Stomach smooth muscle (tissue), 2 donors: ENCODE measurements around the gene FBXW8.

Source experiments
- H3K27ac ChIP-seq: one replicate; pipeline ENCODE4 v1.7.0; 2013; ENCODE audit warnings: mild to moderate bottlenecking, low read length, inconsistent platforms
- H3K27me3 ChIP-seq, 2 donors: one replicate each; pipeline ENCODE4 v1.7.0; 2013; ENCODE audit warnings: low read length in 2 of 2; ENCODE audit not compliant: insufficient read depth in 2 of 2, control insufficient read depth in 1 of 2
- H3K36me3 ChIP-seq, 2 donors: one replicate each; pipeline ENCODE4 v1.7.0; 2013; ENCODE audit warnings: low read length in 2 of 2; ENCODE audit not compliant: control insufficient read depth in 2 of 2, insufficient read depth in 2 of 2
- H3K4me1 ChIP-seq: one replicate; pipeline ENCODE4 v1.7.0; 2013; ENCODE audit warnings: low read length; ENCODE audit not compliant: control insufficient read depth, insufficient read depth
- H3K4me3 ChIP-seq, 2 donors: one replicate each; pipeline ENCODE4 v1.7.0; 2013; ENCODE audit warnings: low read length in 2 of 2
- H3K9ac ChIP-seq, 2 donors: one replicate each; pipeline ENCODE4 v1.7.0; 2013; ENCODE audit warnings: low read length in 2 of 2, mild to moderate bottlenecking in 1 of 2
- H3K9me3 ChIP-seq, 2 donors: one replicate each; pipeline ENCODE4 v1.7.0; 2013; ENCODE audit warnings: low read length in 2 of 2; ENCODE audit not compliant: control insufficient read depth in 2 of 2
- donor health status: healthy.
- donor health status: Pancreatic carcinoma.

The FBXW8 gene

DNA sequence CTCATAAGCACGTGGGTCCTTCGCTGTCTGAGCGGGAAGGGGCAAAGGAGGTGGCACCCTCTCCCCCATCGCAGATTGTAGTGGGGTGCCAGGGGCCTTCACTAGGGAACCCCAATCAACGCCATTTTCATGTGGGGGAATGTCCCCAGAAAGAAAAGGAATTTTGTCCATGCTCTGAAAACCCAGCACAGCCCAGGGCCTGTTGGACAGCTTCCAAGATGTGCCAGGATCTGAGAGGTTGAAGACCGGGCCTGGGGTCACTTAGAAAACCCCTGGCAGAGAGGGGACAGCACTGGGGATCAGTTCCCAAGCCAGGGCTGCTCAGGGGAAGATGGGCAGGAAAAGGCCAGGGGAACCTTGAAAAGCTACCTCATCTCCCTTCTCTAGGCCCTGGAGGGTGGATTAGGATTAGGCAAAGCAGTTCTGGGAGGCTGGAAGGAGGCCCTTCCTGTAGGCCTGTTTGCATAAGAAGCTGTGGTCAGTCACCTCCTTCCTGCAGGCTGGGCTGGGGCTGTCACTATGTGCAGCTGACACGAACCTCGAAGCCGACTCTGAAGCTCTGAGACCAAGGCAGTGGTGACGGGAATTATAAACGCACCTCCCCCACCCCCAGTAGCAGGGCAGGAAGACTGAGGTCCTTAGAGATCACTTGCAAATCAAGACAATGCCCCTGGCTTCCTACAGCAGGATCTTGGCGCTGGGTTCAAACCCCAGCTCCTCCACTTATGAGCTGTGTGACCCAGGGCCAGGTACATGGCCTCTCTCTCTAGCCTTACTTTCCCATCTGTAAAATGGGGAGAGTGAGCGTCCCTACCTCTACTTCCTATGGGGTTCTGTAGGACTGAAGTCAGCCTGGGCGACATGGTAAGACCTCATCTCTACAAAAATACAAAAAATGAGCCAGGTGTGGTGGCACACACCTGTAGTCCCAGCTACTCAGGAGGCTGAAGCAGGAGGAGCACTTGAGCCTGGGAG, 159.5 kb downstream of the FBXW8 start:
- H3K9me3 ChIP-seq, result no peaks in the 10 kb centered on the region
- no peaks in the 10 kb centered on the region for H3K27me3 ChIP-seq
- no peaks in the 10 kb centered on the region for H3K36me3 ChIP-seq
- H3K27ac ChIP-seq, result no peak overlapping the region
- no peaks in the 10 kb centered on the region for H3K4me1 ChIP-seq
- no peak overlapping the region for H3K9ac ChIP-seq
- no peak overlapping the region for H3K4me3 ChIP-seq

GRCh38 chr12:117071009-117071408, 160.3 kb downstream of the FBXW8 start:
- H3K27me3 ChIP-seq, result no peaks in the 10 kb centered on the region
- H3K4me1 ChIP-seq, result no peaks in the 10 kb centered on the region
- no peak overlapping the region for H3K27ac ChIP-seq
- no peaks in the 10 kb centered on the region for H3K36me3 ChIP-seq
- no peak overlapping the region for H3K9ac ChIP-seq
- no peaks in the 10 kb centered on the region for H3K9me3 ChIP-seq
- H3K4me3 ChIP-seq, result no peak overlapping the region

- Histone ChIP-seq H3K27ac (no peak overlapping the region), H3K9ac (no peak overlapping the region), H3K4me1 (no peaks in the 10 kb centered on the region), H3K4me3 (no peak overlapping the region), H3K36me3 (no peaks in the 10 kb centered on the region), H3K27me3 (no peaks in the 10 kb centered on the region), H3K9me3 (no peaks in the 10 kb centered on the region)
Measured at GRCh38 chr12:117072106-117072505, 161.4 kb downstream of the FBXW8 start.

- Histone ChIP-seq H3K4me3 (no peak overlapping the region), H3K27me3 (no peaks in the 10 kb centered on the region), H3K27ac (no peak overlapping the region), H3K4me1 (no peaks in the 10 kb centered on the region), H3K36me3 (no peaks in the 10 kb centered on the region), H3K9ac (no peak overlapping the region), H3K9me3 (no peaks in the 10 kb centered on the region)
Measured at GRCh38 chr12:117072736-117073490, 162.2 kb downstream of the FBXW8 start.

- H3K9ac ChIP-seq, result no peak overlapping the region
- no peak overlapping the region for H3K4me3 ChIP-seq
- H3K27ac ChIP-seq, result no peak overlapping the region
- no peaks in the 10 kb centered on the region for H3K27me3 ChIP-seq
- no peaks in the 10 kb centered on the region for H3K4me1 ChIP-seq
- H3K9me3 ChIP-seq, result no peaks in the 10 kb centered on the region
- no peaks in the 10 kb centered on the region for H3K36me3 ChIP-seq
Measured at GRCh38 chr12:117073611-117074010, 162.9 kb downstream of the FBXW8 start.

GRCh38 chr12:117076410-117077372, 165.9 kb downstream of the FBXW8 start:
- Histone ChIP-seq H3K27ac (no peak overlapping the region), H3K9ac (no peak overlapping the region), H3K4me1 (no peaks in the 10 kb centered on the region), H3K9me3 (no peaks in the 10 kb centered on the region), H3K36me3 (no peaks in the 10 kb centered on the region), H3K27me3 (no peaks in the 10 kb centered on the region), H3K4me3 (no peak overlapping the region)

DNA sequence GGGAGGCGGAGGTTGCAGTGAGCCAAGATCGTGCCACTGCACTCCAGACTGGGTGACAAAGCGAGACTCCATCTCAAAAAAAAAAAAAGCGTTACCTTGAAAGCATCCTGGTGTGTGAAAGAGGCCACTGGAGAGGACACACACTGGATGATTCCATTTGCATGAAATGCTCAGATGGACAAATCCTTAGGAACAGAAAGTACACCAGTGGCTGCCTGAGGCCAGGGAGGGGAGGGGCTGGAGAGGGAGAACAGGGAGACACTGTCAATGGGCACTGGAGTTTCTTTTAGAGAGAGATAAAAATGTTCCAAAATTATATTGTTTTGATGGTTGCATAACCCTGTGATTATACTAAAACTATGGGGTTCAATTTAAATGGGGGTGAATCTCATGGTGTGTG, 168.7 kb downstream of the FBXW8 start:
- Histone ChIP-seq H3K9ac (no peak overlapping the region), H3K4me3 (no peak overlapping the region), H3K4me1 (no peaks in the 10 kb centered on the region), H3K27me3 (no peaks in the 10 kb centered on the region), H3K36me3 (no peaks in the 10 kb centered on the region), H3K27ac (no peak overlapping the region), H3K9me3 (no peaks in the 10 kb centered on the region)

DNA sequence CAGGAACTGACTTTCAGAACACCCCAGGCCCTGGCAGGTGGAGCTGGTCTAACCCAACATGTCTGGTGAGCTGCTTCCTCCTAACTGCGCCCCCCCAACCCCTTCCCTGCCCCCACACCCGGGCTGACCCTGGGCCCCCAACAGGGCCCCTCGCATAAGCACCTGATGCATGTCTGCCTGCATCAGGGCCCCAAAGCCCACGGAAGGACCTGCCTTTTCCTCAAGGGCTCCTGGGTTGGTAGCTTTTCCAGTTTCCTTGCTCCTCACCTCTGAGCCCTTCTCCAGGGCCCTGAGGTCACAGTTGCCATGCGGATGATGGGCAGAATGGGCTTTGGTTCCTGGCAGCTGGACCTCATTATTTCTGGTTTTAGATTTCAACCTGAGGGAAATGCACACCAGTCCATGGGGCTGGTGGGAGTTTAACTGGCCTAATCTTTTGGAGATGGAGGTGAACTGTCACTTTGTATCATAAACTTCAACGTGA, 170.0 kb downstream of the FBXW8 start:
- Histone ChIP-seq H3K9me3 (no peaks in the 10 kb centered on the region), H3K27me3 (no peaks in the 10 kb centered on the region), H3K4me3 (no peak overlapping the region), H3K36me3 (no peaks in the 10 kb centered on the region), H3K9ac (no peak overlapping the region), H3K27ac (no peak overlapping the region), H3K4me1 (no peaks in the 10 kb centered on the region)
